NCI-H748 (cell line): ENCODE results near the gene FDXACB1.

Experiments
- DNase-seq: peaks from one replicate; lab custom pipeline; 2025; ENCODE audit not compliant: unreplicated experiment; lab: John Stamatoyannopoulos, UW

Gene FDXACB1

GRCh38 chr11:111878849-111879636 lies at the start of gene FDXACB1, which contains the start of gene CFAP68:
Gene FDXACB1, minus strand, starts transcription at chr11:111879165. Its CDS starts 33 bp downstream, at chr11:111879132.
Gene CFAP68, plus strand, starts transcription at chr11:111879541. Its CDS starts 20 bp downstream, at chr11:111879561.
- peak; percentile 96 for DNase-seq

GRCh38 chr11:111926505-111927391 lies 47.8 kb upstream of the FDXACB1 start:
- peak; percentile 95 for DNase-seq

GRCh38 chr11:111925953-111926352 lies 47.0 kb upstream of the FDXACB1 start:
- DNase-seq = no peak

GRCh38 chr11:111923951-111924350 lies 45.0 kb upstream of the FDXACB1 start:
- no peak for DNase-seq

- no peak for DNase-seq
Measured at GRCh38 chr11:111923351-111923788, 44.4 kb upstream of the FDXACB1 start.

GRCh38 chr11:111922803-111923202 lies 43.8 kb upstream of the FDXACB1 start:
- no peak for DNase-seq

GRCh38 chr11:111921541-111922230 lies 42.7 kb upstream of the FDXACB1 start:
- no peak for DNase-seq

- DNase-seq = no peak
Measured at GRCh38 chr11:111920908-111921307, 41.9 kb upstream of the FDXACB1 start.

- DNase-seq = peak; percentile 94
Measured at GRCh38 chr11:111918390-111919256, 39.7 kb upstream of the FDXACB1 start, which contains the start of gene C11orf52. Gene C11orf52, plus strand, starts transcription at chr11:111918913. Its CDS starts 60 bp downstream, at chr11:111918973.

GRCh38 chr11:111917788-111918187 lies 38.8 kb upstream of the FDXACB1 start:
- no peak for DNase-seq

- no peak for DNase-seq
Measured at GRCh38 chr11:111917312-111917711, 38.3 kb upstream of the FDXACB1 start.

GRCh38 chr11:111916768-111917167 lies 37.8 kb upstream of the FDXACB1 start:
- no peak for DNase-seq

- DNase-seq = no peak
Measured at GRCh38 chr11:111913997-111914396, 35.0 kb upstream of the FDXACB1 start.

- no peak for DNase-seq
Measured at GRCh38 chr11:111913031-111913861, 34.3 kb upstream of the FDXACB1 start.

GRCh38 chr11:111912535-111912934 lies 33.6 kb upstream of the FDXACB1 start, which contains the start of gene HSPB2:
Gene HSPB2, plus strand, starts transcription at chr11:111912734. Its CDS starts 96 bp downstream, at chr11:111912830.
- DNase-seq = no peak

- no peak for DNase-seq
Measured at GRCh38 chr11:111911563-111912401, 32.8 kb upstream of the FDXACB1 start, which contains the start of gene CRYAB. Gene CRYAB, minus strand, starts transcription at chr11:111911770. Its CDS starts 46 bp downstream, at chr11:111911724.

GRCh38 chr11:111910676-111911562 lies 32.0 kb upstream of the FDXACB1 start:
- DNase-seq = no peak
